GM18870 (cell line): ENCODE results near the gene ANKRD29.
A peak's percentile ranks its signal among the peaks of the same experiment; 100 is the strongest.
"Not testable (repeated sequence)": the region's sequence is repeated elsewhere in the genome, so short reads cannot be mapped to it uniquely, and the experiment has no call there.

Source experiments
- ATAC-seq: cut with Tn5 transposase; IDR thresholded peaks from one replicate; pipeline ENCODE4 v1.9.1; 2021; ENCODE audit warnings: moderate library complexity; ENCODE audit not compliant: unreplicated experiment

ANKRD29 gene

DNA sequence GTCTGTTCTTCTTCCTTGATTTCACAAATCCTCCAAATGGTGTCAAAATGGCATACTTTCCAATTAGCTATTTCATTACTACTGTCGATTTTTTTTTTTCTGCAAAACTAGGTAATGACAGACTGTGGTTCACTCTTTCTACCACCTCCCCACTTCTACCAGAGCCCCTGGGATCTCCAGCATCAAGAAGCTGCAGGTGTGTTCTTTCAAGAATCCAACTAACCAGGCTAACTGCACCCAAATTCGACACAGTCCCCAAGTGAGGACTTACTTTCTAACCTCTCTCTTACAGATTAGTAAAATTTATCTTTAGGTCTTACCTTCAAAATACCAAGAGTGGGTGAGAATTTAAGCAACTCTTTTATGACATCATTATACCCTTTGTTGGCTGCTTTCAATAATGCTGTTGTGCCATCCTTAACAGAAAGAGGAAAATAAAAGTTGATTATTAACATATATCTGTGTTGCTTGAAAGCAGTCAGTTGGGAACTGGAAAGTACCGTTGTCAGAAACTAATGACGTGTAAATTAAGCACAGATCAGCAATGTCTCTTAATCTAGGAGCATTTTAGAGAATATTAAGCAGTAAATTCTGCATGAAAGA is 45.2 kb downstream of the ANKRD29 start:
- peak; percentile 57 for ATAC-seq

DNA sequence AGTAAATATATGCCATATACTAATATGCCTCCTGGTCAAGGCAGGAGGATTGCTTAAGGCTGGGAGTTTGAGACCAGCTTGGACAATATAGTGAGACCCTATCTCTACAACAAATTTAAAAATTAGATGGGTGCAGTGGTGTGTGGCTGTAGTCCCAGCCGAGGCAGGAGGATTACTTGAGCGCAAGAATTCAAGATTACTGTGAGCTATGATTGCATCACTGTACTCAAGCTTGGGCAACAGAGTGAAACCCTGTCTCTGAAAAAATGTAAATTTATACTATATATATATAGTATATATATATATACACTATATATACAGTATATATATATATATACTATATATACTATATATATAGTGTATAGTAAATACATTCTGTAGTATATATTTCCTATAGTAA is 46.5 kb downstream of the ANKRD29 start:
- ATAC-seq = no peak

DNA sequence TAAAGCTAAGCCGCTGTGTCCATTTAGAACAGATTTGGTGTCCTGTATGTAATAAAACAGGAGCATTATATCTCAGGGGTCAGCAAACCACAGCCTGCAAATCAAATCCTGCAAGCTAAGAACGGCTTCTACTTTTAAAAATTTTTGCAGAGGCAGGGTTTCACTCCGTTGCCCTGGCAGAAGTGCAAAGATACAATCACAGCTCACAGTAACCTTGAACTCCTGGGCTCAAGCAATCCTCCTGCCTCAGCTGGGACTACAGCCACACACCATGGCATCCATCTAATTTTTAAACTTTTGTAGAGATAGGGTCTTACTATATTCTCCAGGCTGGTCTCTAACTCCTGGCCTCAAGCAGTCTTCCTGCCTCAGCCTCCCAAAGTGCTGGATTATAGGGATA is 47.8 kb downstream of the ANKRD29 start:
- no peak for ATAC-seq

DNA sequence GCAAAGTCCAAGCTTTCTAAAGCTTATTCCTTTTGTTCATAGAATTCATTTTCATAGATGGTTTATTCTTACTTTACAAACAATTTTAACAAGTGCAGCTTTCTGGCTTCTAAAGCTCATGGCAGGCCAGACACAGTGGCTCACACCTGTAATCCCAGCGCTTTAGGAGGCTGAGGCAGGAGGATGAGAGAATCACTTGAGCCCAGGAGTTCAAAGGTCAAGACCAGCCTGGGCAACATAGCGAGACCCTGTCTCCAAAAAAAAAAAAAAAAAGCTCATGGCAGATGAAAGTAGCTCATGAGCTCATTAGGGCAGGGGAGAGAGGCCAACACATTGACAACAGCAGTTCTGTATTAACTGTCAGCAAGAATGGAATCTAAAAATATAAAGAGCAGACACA is 48.3 kb downstream of the ANKRD29 start:
- ATAC-seq = no peak

DNA sequence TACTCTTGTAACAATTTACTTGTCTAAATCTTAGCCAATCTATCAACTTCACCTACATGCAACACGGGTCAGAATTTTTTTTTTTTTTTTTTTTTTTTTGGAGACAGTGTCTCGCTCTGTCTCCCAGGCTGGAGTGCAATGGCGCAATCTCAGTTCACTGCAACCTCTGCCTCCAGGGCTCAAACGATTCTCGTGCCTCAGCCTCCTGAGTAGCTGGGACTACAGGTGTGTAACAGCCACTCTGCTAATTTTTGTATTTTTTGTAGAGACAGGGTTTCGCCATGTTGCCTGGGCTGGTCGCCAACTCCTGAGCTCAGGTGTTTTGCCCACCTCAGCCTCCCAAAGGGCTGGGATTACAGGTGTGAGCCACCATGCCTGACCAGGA is 49.6 kb downstream of the ANKRD29 start:
- not testable (repeated sequence) for ATAC-seq

DNA sequence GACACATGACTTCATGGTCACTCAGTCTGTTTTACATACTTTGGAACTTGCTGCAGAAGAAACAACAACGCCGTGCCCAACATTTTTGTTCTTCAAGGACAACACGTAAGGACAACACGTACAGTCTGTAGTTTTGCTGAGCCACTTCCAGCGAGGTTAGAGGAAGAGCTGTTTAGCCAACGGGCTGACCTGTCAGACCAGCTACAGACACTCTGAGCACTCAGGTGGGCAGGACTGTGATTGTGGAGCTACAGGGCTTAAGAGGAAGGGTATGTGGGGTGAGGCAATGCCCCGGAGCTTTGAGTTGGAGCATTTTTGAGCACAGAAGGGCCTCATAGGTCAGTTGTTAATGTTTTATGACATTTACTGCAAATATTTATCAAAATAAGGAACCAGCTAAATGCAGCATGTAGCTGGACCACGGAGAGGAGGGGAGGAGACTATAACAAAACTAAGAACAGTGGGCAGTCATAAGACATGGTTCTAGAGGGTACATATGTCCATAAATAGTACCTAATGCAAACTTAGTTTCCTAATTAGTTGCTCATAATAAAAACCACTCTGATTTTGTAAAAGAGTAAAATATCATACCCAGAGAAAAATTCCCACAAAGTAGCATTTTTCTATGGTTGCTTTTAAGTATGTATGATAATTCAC is 50.1 kb downstream of the ANKRD29 start:
- no peak for ATAC-seq

DNA sequence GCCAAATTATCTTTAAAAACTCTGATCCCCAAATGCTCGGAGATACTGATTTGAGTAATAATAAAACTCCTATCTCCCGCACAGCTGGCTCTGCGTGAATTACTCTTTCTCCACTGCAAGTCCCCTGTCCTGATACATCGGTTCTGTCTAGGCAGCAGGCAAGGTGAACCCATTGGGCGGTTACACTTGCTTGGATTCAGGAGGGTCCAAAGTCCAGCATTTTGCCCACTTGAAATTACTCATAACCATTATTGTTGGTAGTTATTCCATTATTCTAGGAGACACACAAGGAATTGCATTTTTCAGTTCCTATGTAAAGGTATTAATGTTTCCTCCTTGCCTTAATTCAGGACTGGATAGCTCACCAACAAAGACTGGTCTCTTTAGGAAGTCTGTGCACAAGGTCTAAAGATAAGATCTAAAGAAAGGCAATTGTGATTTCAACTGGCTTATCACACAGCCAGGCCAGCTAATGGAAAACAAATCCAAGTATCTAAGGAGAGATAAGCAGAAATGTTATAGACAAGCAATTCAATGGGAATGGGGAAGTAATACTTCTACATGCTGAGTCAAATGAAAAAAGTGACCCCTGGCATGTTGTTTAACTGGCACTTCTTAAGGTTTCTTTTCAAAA is 53.2 kb downstream of the ANKRD29 start:
- no peak for ATAC-seq

DNA sequence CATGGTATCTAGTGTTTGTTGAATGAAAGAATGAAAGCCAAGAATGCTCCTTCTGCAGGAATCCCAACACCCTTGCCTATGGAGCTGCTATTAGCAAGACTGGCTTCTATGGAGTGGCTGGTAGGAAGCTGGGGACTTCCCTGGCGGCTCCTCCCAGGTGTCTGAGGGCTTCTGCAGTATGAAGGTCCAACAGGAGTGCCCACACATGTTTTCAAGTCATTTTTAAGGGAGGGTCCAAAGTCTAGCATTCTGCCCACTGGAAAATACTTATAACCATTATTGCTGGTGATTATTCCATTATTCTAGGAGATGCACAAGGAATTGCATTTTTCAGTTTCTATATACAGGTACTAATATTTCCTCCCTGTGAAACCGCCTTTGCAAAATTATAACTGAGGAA is 54.5 kb downstream of the ANKRD29 start:
- no peak for ATAC-seq

DNA sequence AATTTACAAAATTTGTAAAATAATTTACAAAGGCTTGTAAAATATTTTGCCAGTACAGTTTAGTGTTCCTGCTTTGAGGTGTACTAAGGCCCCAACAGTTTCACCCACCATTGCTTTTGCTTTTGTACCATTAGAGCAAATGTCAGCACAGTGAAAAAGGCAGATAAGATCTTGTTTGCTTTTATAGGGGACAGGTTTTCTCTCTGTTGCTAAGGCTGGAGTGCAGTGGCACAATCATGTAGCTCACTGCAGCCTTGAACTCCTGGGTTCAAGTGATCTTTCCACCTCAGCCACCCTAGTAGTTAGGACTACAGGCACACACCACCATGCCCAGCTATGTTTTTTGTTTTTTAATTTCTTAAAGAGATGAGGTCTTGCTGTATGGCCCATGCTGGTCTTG is 56.8 kb downstream of the ANKRD29 start:
- no peak for ATAC-seq

DNA sequence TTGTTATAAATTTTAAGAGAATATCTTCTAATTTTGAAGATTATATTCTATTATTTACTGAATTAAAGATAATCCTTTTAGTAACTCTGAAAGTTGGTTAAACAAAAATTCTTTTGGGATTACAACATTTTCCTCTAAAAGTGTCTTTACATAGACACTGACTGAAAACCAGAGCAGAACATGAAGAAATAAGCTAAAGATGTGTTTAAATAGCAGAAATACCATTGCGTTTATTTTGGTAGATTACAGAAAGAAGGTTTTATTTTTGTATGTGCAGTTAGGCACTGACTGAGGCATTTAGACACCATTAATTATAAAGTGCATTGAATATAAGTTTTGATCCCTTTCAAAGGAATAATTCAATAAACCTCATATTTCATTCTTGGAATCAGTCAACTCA is 62.9 kb downstream of the ANKRD29 start:
- ATAC-seq = no peak

DNA sequence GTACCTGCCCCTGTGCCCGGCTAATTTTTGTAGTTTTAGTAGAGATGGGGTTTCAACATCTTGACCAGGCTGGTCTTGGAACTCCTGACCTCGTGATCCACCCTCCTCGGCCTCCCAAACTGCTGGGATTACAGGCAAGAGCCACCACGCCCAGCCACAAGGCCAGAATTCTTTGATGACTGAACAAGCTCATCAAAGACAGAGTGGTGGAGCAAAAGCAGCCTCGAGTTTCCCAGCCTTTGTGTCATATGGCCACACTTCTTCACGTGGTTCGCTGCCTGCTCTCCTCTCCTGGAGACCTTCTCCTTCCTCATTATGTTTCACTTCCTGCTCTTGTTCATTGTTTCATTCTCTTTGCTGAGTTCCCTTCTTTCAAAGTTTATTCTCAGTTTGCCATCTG is 66.5 kb downstream of the ANKRD29 start:
- ATAC-seq = no peak

DNA sequence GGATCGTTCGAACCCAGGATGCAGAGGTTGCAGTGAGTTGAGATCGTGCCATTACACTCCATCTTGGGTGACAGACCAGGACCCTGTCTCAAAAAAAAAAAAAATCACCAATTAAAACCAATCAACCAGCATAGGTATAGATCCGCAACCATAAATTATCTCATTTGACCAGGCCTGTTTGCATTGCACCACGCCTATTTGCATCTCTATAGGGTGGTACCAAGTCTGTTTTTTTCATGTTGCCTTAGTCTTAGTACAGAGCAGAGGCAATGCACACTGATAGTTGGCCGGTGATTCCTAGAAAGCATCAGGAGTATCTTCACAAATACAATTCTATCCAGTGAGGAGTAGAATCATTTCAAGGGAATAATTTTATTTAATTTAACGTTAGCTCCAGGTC is 67.1 kb downstream of the ANKRD29 start:
- no peak for ATAC-seq

DNA sequence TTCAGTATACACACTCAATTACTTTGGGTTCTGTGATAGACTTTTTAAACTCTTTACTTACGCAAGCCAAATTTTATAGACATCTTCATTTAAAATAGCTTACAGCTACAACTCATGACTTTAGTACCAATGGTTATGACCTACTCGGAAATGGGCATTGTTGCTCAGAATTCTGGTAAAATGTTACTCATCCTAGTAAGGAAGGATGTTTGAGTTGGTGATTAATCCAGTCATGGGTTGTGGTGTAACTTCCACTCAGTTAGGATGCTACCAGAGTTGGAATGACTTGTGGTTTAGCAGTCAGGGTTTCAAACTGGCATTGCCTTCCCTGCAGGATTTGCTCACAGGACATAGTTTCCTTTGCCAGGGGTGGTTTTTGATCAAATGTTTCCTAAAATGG is 69.0 kb downstream of the ANKRD29 start:
- ATAC-seq = no peak

DNA sequence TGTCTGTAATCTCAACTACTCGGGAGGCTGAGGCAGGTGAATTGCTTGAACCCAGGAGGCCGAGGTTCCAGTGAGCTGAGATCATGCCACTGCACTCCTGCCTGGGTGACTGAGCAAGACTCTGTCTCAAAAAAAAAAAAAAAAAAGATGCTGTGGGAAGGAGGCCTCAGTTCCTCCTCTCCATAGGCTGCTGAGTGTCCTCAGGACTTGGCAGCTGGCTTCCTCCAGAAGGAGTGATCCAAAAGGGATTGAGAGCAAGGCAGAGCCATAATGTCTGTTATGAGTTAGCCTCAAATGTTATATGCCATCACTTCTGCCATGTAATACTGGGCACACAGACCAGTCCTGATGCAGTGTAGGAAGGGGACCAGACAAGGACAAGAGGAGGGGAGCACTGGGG is 69.8 kb downstream of the ANKRD29 start:
- ATAC-seq = no peak

DNA sequence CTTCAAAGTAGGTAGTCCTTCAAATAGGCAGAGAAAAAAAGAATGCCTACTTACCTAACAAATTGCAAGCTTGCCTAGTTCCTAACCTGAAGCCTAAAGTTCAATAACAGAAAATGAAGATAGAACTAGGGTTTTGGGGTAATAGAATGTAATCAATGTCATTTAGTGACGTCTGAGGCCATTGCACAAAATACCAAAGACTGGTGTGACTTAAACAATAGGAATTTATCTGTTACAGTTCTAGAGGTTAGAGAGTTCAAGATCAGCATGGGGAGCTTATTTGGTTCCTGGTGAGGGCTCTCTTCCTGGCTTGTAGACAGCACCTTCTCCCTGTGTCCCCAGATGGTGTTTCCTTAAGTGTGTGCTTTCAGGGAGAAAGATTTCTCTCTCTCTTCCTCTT is 71.7 kb downstream of the ANKRD29 start:
- ATAC-seq = no peak

DNA sequence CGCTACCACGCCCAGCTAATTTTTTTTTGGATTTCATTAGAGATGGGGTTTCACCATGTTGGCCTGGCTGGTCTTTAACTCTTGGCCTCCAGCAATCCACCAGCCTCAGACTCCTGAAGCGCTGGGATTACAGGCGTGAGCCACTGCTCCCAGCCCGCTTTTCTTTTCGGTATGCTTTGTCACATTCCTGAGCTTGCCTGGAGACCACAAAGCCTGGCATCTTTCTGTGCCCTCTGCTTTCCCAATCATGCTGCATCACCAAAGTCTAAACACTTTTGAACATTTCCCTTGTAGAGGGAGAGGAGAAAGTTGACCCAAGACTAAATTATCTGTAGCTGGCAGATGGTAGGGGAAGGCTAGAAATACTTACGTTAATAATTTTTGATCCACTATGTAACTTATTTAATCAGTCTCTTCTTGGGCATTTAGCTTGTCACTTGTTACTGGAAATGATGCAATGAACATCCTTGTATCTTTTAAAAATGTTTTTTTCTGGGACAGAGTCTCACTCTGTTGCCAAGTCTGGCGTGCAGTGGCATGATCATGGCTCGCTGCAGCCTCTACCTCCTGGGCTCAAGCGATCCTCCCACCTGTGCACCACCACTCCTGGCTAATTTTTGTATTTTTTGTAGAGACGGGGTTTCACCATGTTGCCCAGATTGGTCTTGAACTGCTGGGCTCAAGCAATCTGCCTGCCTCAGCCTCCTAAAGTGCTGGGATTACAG is 73.7 kb downstream of the ANKRD29 start:
- ATAC-seq = no peak

DNA sequence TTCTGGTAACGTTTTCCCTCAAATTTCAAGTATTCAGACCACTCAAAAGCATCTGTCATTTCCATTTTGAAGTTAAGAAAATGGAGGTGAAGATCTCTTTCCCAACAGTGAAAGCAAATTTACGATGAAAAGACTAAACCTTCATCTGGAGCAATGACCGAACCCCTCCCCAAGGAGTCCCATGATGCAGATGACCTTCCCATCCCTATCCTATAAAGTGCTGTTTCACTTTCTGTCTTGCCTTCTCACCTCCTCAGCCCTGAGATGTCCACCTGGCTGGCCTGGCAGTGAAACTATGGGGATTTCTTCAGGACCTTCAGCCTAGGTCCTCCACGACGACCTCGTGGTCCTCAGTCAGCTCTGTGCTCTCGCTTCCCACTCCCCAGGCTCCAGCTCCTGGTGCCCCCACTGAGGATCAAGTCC is 75.5 kb downstream of the ANKRD29 start:
- ATAC-seq = peak; percentile 9

DNA sequence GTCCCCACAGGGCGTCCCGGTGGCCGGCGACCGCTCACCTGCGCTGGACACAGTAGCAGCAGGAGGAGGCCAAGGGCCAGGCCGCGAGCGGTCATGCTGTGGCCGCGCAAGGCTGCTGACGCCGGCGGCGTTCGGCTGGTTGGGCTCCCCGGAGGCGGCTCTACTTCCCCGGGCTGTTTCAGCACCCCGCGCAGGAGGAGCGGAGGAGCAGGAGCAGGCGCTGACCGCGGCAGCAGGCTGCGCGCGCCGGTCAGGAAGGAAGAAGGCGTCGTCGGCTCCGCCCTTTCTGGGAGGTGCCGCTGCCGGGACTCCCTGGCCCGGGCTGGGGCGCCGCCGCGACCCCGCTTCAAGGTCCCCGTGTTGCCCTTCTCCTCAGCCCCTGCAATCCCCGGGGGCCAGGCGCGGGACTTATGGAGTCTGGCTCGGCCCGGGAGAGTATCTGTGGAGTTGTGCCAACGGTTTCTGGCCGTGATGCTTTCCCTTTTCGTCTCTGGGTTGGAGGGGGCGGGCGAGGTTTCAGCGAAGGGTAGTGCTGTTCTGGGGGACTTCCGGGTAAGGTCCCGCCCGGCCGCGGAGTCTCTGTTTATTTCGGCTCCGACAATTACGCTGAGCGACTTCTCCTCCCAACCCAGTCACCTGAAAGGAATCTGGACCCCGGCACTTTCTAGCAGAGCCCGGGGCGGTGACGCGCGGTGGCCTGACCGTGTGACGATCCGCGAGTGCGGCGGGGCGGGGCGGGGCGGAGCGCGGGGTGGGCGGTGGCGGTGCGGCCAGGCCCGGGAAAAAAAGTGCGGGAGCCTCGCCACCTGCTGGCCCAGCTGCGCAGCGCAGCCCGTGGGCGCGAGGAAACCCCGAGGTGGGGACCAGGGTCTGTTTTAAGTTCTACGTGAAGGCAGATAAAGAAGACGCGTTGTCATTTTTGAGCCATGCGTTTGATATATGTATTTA is 76.2 kb downstream of the ANKRD29 start, which contains the start of gene NPC1:
TSS of gene NPC1 (minus strand) at position 258 of the 948 bp plus-strand sequence. CDS start at position 95, 163 bp downstream.
- peak; percentile 62 for ATAC-seq

DNA sequence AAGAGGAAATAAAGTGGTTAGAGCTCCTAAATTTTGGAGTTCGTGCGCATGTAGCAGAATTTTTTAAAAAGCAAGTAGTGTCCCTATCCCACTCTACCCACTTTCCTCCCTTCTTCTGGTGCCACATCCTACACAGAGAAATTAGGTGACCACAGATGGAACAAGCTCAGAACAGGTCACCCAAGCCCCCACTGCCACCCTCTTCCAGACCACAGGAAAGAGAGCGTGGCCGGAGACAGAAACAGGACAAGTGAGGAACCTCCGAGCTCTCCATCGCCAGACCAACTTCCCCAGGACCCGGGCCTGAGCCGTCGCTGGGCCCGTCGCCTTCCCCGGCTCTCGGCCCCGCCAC is 76.8 kb downstream of the ANKRD29 start:
- no peak for ATAC-seq

DNA sequence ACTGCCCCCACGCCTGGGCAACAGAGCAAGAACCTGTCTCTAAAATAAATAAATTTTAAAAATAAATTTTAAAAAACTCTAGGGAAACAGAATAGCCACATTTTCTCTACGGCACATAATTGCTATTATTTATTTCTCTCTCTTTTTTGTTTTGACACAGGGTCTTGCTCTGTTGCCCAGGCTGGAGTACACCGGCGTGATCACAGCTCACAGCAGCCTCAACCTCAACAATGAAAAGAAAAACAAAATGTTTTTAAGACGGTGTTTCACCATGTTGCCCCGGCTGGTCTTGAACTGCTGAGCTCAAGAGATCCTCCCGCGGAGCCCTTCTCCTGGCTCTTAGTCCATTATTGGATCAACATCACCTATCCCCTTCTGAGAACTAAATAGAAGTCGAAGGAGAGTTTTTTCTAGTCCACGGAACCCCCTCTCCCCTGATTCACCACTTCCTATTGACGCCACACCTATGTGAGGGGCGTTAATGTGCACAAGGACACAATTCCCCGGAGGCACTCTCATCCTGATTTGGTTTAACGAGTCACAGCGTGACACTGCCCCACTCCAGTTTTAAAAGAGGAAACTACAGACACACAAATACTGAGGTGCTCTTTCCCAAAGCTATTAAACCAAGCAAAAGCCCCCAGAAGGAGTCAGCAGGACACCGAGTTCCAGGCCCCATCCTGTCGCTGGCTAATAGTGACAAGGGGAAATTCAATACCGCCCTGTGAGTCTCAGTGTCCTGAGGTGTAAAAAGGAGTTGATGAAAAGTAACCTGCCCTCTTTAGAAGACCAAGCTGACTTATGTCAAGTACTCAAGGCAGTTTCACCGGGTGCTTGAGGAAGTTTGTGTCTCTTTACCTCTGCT is 77.5 kb downstream of the ANKRD29 start:
- no peak for ATAC-seq
